ENCODE data around the gene CDPF1.

Gene CDPF1

DNA sequence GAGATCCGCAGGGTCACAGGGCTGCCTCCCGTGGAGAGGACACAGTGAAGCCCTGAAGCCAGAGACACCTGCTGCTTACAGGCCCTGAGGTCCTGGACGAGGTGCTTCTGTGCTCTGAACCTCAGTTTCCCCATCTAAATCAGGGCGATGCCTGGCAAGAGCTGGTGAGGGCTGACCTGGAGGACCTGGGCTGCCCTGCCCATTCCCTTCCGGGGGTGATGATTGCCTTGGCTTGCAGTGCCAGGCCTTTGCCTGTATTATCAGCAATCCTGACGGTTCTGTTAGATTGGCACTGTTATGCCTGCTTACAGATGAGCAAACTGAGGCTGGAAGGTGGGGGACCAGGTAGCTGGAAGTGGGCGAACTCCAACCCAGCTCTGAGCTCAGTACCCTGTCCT is 38.8 kb upstream of the CDPF1 start:
- peaks cover 0 to 8% of the 10 kb centered on the region in 2 donors for H3K9me3 Mint-ChIP-seq
- no peak for DNase-seq
- no peaks in the 10 kb centered on the region for H3K27me3 Mint-ChIP-seq
- peak overlapping the region in 1 of 2 donors; percentile 80 for H3K4me3 Mint-ChIP-seq
- peaks cover 25% of the 10 kb centered on the region for H3K4me1 Mint-ChIP-seq
- ATAC-seq: no peak
- no peak overlapping the region for H3K27ac Mint-ChIP-seq

DNA sequence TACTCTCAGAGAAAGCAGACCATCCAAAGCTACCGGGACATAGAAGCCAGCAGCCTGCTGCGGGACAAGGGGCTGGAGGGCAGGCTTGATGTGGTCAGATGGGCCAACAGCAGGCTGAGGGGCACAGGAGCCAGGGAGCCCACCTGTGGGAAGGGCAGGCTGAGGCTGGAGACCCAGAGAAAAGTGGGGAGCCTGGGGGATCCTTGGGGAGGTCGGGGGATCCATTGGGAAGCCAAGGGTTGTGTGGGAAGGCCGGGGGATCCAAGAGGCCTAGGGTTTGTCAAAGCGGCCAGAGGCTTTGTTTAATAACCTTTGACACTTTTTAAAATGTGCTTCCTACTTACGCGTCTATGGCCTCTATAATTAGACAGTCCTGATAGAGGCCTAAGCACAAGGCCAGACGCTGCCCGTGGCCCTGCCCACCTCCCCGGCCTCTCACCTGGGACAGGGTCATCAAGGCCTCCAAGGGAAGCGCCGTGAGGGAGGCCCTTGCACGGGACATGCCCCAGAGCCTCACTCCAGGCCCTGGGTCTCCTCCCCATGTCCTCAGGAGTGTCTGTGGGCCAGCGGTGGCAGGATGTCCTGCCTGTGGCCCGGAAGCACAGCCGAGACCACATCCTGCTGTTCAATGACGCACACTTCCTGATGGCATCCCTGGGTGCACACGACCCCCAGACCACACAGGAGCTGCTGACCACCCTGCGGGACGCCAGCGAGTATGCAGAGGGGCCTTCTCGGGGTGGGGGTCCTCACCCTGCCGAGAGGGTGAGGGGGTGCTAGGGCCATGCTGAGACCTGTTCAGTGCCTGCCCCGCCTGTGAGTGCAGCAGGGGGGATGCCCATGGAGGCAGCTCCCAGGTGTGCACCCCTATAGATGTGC is 38.0 kb upstream of the CDPF1 start:
- Mint-ChIP-seq H3K4me3 (peak overlapping the region; percentile 75 to 80), H3K27ac (peak overlapping the region; percentile 63 to 95), H3K27me3 (no peaks in the 10 kb centered on the region), H3K4me1 (peaks cover 18% of the 10 kb centered on the region), H3K9me3 (peaks cover 0 to 8% of the 10 kb centered on the region in 2 donors)
- DNase-seq (peak; percentile 30 to 56), ATAC-seq (peak; percentile 93)

DNA sequence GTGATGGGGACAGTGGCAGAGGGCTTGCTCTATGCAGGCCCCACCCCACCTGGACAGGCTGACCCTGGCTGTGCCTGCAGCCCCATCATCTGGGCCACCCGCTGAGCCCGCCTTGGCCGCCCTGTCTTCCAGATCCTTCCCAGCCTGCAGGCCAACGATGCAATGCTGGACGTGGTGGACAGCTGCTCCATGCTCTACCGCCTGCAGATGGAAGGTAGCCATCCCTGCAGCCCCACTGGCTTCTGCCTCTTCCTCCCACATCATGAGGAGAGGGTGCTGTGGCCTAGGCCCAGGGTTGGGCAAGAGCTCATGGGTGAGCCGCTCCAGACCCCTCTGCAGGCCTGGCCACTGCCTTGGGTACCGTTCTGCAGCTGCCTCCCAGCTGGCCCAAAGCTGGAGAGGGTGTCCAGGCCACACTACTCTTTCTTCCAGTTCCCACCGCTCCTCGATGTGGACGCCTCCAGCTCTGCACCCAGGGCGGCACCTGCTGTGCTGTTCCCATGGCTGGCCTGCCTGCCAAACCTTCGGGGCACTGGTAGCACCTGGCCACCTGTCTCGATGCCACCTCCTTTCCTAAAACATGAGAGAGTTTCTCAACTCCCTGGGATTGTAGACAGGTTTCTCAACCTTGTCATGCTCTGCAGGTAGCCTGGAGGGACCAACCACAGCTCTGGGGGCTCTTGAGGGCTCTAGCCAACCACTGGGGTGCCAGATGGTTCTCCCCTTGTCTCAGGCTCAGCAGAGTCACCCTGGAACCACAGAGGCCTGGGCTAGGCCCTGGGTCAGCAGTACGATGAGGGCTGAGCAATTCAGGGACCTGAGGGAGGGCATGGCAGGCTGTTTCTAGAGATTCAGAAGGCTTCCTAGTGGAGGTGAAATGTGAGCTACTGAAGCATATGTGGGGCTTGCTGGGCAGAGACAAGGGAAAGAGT is 37.1 kb upstream of the CDPF1 start:
- Mint-ChIP-seq H3K4me1 (peaks cover 16% of the 10 kb centered on the region), H3K9me3 (peaks cover 0 to 2% of the 10 kb centered on the region in 2 donors), H3K27me3 (no peaks in the 10 kb centered on the region), H3K27ac (peak overlapping the region; percentile 63 to 95), H3K4me3 (peak overlapping the region; percentile 75 to 80)
- ATAC-seq (no peak), DNase-seq (no peak)

DNA sequence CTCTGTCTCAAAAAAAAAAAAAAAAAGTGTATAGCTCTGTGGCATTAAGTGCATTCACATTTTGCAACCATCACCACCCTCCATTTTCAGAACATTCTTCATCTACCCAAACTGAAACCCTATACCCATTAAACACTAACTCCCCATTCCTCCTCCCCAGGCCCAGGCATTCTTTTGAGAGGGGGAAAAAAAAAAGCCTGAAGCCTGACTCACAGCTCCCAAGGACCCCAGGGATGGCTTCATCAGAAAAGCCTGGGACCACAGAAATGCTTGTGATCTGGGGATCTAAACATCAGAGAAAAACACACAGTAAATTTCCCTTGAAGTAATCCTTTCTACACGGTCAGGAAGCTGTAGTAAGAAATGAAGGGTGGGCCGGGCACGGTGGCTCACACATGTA is 35.9 kb upstream of the CDPF1 start:
- ATAC-seq (no peak), DNase-seq (no peak)
- Mint-ChIP-seq H3K27me3 (no peaks in the 10 kb centered on the region), H3K4me3 (no peak overlapping the region), H3K27ac (no peak overlapping the region), H3K9me3 (no peaks in the 10 kb centered on the region), H3K4me1 (peaks cover 16% of the 10 kb centered on the region)

DNA sequence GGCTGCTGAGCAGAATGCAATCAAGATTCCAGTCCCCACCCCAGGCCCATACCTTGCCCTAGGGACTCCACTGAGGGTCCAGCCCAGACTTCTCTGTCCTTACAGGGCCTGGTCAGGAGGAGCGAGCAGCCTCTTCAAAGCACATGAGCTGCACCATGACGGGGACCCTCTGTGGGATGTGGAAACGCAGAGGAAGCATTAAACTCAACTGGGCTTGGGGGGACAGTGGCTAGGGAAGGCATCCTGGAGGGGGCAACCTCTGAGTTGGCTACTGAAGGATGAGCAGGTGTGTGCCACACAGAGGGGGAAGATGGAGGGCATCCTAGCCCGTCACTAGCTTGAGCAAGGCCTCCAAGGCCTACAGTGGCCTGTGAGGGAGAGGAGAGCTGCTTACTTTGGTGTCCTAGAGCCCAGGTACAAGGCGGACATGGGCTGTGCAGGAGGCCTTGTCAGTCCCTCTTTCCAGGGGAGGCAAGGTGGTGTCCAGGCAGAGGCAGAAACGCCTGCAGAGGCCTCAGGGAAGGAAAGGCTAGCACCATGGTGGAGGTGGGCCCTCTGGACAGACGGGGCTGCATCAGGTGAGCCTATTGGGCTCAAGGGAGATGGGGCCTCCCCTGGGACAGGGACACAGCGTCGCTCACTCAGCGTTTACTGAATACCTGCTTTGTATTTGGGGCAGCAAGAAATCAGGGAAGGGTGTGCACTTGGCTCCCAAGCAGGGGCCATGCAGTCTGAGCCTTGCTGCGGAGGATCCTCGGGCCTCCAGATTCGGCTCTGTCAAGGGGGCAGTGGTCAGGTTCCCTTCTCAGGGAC is 32.0 kb upstream of the CDPF1 start:
- DNase-seq: no peak
- Mint-ChIP-seq H3K27me3 (no peaks in the 10 kb centered on the region), H3K4me1 (peaks cover under 1% of the 10 kb centered on the region), H3K27ac (no peak overlapping the region), H3K9me3 (no peaks in the 10 kb centered on the region), H3K4me3 (no peak overlapping the region)
- ATAC-seq: no peak

DNA sequence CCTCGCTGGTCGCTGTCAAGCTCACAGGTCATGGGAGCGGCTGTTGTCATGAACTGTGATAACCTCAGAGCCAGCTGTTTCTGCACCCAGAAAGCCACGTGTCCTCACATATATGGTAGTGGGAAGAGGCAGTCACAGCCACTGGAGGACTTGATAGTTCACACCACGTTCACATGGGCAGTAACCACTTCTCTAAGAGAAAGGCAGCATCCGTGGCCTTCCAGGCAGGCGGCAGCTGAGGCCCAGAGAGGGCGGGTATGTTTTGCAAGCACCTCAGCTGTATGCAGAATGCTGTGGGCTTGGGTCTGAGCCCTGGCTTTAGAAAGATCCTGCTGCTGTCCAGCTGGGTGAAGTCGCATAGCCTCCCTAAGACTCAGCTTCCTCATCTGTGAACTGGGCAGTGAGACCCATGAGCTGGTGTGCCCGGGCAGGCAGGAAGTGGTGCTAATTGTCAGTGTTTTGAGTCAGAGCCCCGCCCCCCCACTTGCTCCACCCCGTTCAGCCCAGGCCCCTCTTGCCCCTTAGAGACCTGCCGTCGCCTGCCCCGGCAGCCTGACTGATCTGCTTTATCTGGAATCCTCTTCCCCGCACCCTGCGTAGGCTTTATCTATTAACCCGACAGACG is 31.0 kb upstream of the CDPF1 start:
- no peaks in the 10 kb centered on the region for H3K27me3 Mint-ChIP-seq
- H3K4me3 Mint-ChIP-seq: no peak overlapping the region
- no peaks in the 10 kb centered on the region for H3K9me3 Mint-ChIP-seq
- no peak for ATAC-seq
- H3K27ac Mint-ChIP-seq: no peak overlapping the region
- H3K4me1 Mint-ChIP-seq: no peaks in the 10 kb centered on the region
- no peak for DNase-seq

DNA sequence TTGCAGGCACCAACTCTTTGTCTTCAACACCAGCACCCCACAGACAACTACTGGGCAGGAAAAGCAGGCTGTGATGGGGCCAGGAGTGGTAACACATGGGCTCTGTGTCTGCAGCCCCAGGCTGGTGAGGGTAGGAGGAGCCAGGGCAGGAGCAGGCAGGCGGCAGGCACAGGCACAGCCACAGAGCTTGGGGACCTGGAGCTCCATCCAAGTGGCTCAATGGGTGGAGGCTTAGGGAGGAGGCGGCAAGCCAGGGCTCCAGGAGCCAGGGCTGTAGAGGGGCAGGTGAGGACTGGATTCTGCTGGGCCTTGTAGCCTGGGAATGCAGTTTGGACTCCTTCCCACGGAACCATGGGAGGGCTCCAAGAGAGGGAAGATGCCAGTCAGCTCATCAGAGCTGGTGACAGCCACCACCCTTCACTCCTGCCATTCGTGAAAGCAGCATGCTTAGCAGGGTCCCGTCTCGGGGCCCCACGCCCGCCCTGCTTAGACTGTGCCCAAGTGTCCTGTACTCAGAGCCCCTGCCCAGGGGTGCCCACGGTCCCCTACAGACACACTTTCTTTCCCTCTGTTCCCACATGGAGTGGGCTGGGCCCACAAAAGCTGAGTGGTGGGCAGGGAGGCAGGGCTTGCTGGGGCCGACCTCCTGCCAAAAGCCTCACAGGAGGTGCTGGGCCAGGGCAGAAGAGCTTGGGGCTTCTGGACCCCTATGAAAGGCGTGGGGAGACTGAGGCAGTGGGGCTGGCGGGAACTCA is 30.1 kb upstream of the CDPF1 start:
- H3K27ac Mint-ChIP-seq: no peak overlapping the region

DNA sequence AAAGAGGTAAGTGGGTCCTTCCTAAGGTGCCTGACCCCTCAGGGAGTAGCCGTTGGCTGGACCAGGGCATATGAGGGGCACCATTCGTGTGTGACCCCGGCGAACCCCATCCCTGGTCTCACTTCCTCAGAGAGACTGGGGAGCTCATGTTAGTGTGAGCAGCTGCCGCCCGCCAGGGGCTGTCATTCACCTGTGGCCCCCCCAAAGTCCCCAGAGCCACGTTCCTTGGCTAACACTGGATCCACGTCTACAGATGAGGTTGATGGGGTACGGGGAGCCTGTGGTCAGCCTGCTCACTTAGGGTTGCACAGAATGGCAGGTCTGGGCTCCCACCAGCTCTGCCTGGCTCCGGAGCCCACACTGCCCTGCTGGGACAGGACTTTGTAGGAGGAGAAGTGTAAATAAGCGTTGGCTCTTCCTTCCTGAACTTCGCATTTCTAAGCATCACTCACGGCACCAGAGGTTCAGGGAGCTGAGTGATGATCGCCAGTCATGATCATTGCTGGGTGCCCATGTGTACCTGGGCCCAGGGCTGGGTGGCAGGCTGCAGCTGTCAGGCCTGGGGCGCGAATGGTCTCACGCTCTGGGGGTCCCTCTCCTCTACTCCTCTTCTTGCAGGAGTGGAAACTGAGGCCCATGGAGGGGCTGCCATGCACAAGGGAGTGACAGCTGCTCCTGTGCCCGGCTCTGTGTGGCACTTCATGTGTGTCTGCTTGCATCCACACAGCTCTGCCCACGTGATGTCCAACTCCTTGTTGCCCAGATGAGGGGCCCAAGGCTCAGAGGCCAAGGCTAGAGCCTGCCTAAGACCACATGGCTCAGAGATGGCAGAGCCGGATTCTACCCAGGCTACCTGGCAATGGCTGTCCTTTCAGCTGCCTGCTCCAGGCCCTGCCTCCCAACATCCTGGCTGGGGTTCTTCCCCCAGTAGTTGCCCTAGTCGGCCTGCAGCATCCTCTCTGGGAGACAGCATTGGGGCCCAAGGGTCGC is 28.9 kb upstream of the CDPF1 start:
- peaks cover 6 to 9% of the 10 kb centered on the region in 2 donors for H3K9me3 Mint-ChIP-seq
- no peak for ATAC-seq
- no peak for DNase-seq
- H3K27ac Mint-ChIP-seq: no peak overlapping the region
- peaks cover 5% of the 10 kb centered on the region for H3K4me1 Mint-ChIP-seq
- H3K27me3 Mint-ChIP-seq: no peaks in the 10 kb centered on the region
- H3K4me3 Mint-ChIP-seq: no peak overlapping the region

More for the DNA sequence above, 30.1 kb upstream of the CDPF1 start:
- peaks cover 5 to 8% of the 10 kb centered on the region in 2 donors for H3K9me3 Mint-ChIP-seq
- peaks cover 5% of the 10 kb centered on the region for H3K4me1 Mint-ChIP-seq
- no peaks in the 10 kb centered on the region for H3K27me3 Mint-ChIP-seq
- ATAC-seq (no peak), DNase-seq (no peak)
- no peak overlapping the region for H3K4me3 Mint-ChIP-seq

DNA sequence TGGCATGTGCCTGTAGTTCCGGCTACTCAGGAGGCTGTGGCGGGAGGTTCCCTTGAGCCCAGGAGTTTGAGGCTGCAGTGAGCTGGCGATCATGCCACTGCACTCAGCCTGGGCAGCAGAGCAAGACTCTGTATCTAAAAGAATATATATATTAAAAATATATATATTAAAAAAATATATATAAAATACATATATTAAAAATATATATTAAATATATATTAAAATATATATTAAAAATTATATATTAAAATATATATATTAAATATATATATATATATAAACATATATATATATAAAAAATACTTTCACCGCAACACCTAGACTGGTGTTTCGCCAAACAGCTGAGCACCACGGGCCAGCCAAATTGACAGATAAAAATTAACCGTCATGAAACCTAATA is 26.5 kb upstream of the CDPF1 start:
- no peaks in the 10 kb centered on the region for H3K27me3 Mint-ChIP-seq
- ATAC-seq (no peak), DNase-seq (no peak)
- peaks cover 5% of the 10 kb centered on the region for H3K4me1 Mint-ChIP-seq
- no peak overlapping the region for H3K4me3 Mint-ChIP-seq
- no peak overlapping the region for H3K27ac Mint-ChIP-seq
- H3K9me3 Mint-ChIP-seq: peaks cover 6 to 9% of the 10 kb centered on the region in 2 donors

DNA sequence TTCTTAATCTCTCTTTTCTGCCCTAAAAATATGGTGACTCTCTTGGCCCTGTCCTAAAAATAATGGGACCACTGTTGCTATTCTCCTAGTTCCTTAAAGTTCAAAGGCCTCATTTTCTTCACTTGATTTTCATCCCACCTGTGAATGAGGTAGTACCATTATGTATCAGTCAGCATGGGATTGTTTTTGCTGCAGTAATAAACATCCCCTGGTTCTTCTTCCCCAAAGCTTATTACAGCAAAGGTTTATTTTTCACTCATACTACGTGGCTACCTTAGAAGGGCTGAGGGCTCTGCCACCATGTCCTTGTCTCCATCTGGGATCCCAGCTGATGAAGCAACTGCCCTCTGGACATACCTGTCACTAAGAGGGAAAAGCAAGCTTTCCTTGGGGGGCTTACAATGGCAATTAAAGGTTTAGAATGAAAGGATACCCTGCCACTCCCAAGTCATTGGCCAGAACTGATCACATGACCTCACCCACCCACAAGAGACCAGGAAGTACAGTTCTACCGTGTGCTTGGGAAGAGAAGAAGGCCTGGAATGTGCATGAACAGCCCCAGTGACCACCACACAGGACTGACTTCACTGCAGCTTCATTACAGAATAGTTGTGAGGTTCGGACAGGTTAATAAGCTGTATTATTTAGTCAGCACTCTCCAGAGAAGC is 25.5 kb upstream of the CDPF1 start:
- H3K9me3 Mint-ChIP-seq: peaks cover 6 to 9% of the 10 kb centered on the region in 2 donors
- H3K27me3 Mint-ChIP-seq: no peaks in the 10 kb centered on the region
- ATAC-seq (no peak), DNase-seq (no peak)
- H3K4me1 Mint-ChIP-seq: peaks cover 5% of the 10 kb centered on the region
- no peak overlapping the region for H3K4me3 Mint-ChIP-seq
- no peak overlapping the region for H3K27ac Mint-ChIP-seq

DNA sequence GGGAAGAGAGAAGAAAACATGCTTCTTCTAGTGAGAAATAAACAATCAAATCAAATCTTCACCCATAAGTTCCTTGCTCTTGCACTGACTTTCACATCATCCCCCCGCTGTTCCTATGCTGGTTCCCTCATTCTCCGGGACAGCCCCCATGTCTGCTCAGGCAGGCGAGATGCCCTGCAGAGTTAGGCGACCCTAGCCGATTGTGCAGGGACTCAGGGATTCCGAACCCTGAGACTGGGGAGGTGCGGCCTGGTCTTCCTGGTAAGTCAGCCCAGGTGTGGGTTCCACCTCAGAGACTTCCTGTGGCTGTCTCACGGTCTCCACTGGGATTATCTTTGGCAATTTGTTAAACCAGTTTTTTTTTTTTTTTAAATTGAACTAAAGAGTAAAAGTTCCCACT is 24.3 kb upstream of the CDPF1 start:
- no peak for ATAC-seq
- DNase-seq: no peak
- Mint-ChIP-seq H3K9me3 (peaks cover 6 to 9% of the 10 kb centered on the region in 2 donors), H3K4me3 (no peak overlapping the region), H3K4me1 (peaks cover 5% of the 10 kb centered on the region), H3K27me3 (no peaks in the 10 kb centered on the region), H3K27ac (no peak overlapping the region)

DNA sequence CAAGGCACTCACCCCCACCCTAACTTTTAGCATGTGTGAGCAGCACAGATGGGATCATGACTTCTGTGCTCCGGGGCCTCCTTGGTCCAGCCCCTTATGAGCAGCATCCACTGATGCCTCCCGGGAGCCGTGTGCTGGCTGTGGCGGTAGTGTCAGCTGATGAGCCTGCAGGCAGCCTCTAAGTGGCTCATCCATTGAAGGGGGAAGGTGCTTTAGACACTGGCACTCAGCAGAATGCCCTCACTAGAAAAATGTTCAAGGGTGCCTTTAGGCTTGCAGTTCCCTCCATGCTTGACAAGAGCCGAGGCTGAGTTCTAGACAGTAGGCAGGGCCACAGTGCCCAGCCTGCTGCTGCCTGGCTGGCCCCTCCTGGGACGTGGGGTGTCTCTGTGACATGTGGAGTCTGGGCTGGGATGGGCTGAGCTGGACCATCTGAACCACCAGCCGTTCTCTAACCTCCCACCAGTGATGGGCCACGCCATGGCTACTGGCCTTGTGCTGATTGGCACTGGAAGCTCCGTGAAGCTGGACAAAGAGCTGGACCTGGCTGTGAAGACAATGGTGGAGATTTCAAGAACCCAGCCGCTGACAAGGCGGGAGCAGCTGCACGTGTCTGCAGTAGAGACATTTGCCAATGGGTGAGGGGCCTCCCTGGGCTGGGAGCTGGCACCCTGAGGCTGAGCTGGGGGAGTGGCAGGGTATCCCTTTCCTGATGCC is 23.5 kb upstream of the CDPF1 start:
- H3K4me3 Mint-ChIP-seq: no peak overlapping the region
- peaks cover 6 to 9% of the 10 kb centered on the region in 2 donors for H3K9me3 Mint-ChIP-seq
- DNase-seq: no peak
- H3K27ac Mint-ChIP-seq: no peak overlapping the region
- no peaks in the 10 kb centered on the region for H3K27me3 Mint-ChIP-seq
- ATAC-seq: no peak
- peaks cover 6% of the 10 kb centered on the region for H3K4me1 Mint-ChIP-seq
